ENCODE data around the gene POMGNT2. TPM values are rescaled to one million over a fixed set of nuclear protein-coding genes. Genes with fewer than 3 reads are reported as not detected.

POMGNT2 gene
- total RNA-seq, 4 donors from 2014 or later, result 22.4 to 39.6 (median 31.1) TPM

DNA sequence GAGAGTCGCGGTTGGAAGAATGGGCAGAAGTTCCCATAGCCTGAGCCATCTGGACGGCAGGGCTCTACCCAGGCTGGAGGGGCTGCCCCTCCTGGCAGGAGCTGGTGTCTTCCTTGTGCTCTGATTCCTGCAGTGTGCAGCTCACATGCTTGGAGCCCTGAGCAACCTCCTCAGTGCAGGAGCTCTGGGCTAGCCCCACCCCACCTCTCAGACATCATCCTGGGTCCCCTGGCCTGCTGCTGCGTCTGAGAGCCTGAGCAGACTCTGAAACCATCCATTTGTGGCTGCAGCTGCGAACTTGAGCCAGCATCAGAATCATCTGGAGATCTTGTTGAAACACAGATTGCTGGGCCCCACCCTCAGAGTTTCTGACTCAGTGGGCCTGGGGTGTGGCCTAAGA is 42.8 kb downstream of the POMGNT2 start:
- no peaks in the 10 kb centered on the region for H3K36me3 ChIP-seq
- TF ChIP-seq, protein P1, sequence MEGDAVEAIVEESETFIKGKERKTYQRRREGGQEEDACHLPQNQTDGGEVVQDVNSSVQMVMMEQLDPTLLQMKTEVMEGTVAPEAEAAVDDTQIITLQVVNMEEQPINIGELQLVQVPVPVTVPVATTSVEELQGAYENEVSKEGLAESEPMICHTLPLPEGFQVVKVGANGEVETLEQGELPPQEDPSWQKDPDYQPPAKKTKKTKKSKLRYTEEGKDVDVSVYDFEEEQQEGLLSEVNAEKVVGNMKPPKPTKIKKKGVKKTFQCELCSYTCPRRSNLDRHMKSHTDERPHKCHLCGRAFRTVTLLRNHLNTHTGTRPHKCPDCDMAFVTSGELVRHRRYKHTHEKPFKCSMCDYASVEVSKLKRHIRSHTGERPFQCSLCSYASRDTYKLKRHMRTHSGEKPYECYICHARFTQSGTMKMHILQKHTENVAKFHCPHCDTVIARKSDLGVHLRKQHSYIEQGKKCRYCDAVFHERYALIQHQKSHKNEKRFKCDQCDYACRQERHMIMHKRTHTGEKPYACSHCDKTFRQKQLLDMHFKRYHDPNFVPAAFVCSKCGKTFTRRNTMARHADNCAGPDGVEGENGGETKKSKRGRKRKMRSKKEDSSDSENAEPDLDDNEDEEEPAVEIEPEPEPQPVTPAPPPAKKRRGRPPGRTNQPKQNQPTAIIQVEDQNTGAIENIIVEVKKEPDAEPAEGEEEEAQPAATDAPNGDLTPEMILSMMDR (IDR thresholded peaks at IDR 0.05), result no peak
- TF ChIP-seq EP300 (IDR thresholded peaks at IDR 0.05) (no peak), POLR2AphosphoS5 (IDR thresholded peaks at IDR 0.05) (no peak), POLR2A (IDR thresholded peaks at IDR 0.05; ENCODE audit: low read depth) (no peak)
- peaks cover 0 to 10% (median 0%) of the 10 kb centered on the region in 4 donors for H3K4me1 ChIP-seq
- no peak overlapping the region for H3K4me3 ChIP-seq
- DNase-seq (ENCODE audit: extremely low spot score), result peak; percentile 26
- H3K9me3 ChIP-seq, result peaks cover 0 to 10% (median 4%) of the 10 kb centered on the region in 4 donors
- H3K27ac ChIP-seq (replicated peaks in 1 of 4), result no peak overlapping the region
- 93% methylated on average over 4 of the region's 5 CpGs for WGBS
- no peaks in the 10 kb centered on the region for H3K27me3 ChIP-seq
- intact Hi-C loops (cut with DNase I), result no loop called here

DNA sequence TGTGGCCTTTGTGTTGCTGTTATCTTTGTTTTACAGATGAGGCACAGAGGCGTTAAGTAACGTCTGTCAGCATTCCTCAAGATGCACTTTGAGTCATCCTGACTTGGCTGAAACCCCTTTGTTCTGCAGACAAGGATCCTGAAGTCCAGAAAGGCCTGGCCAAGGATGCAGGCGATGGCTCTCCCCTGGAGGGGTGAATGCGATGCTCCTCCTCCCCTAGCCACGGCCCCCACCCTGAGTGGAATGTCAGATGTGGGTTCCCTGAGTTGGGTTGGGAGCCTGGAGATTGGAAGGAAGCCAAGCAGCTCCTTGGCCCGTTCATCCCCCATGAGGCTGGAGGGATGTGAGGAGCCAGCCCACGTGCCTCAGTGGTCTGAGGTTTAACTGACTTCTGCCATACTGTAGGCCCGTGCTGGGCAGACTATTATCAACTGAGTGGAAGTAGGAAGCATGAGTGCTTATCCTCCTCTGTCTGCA is 43.3 kb downstream of the POMGNT2 start:
- 69% methylated on average over 6 of the region's 8 CpGs for WGBS
- no peak for TF ChIP-seq EP300 (IDR thresholded peaks at IDR 0.05)
- TF ChIP-seq, protein P1 (IDR thresholded peaks at IDR 0.05), result no peak
- TF ChIP-seq POLR2A (IDR thresholded peaks at IDR 0.05; ENCODE audit: low read depth), result no peak
- TF ChIP-seq POLR2AphosphoS5 (IDR thresholded peaks at IDR 0.05), result no peak
- peak; percentile 72 for DNase-seq (ENCODE audit: extremely low spot score)

DNA sequence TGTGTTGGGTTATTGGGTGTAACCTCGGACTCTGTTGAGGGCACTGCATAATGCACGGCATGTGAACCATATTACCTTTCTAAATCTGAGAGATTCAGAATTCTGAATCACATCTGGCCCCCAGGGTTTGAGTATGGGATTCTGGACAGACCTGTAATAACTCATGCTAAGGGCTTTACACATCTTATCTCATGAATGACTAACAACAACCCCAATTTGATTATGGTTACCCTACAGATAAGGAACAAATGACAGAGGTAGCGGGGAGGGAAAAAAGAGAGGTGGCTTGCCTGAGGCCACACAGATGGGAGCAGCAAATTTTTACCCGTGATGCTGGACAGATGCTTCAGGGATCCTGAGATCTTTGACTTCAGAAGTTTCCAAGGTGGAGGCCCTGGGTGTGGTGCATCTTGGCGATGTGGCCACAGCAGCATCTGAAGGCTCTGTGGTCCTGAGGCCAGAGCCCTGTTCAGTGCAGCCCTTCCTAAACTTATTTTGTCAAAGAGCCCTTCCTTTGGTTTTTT is 43.8 kb downstream of the POMGNT2 start:
- Histone ChIP-seq H3K4me3 (no peak overlapping the region), H3K36me3 (no peaks in the 10 kb centered on the region), H3K9me3 (peaks cover 0 to 10% (median 4%) of the 10 kb centered on the region in 4 donors), H3K27ac (replicated peaks in 1 of 4) (no peak overlapping the region), H3K4me1 (peaks cover 0 to 14% (median 0%) of the 10 kb centered on the region in 4 donors), H3K27me3 (no peaks in the 10 kb centered on the region)
- TF ChIP-seq, protein P1 (IDR thresholded peaks at IDR 0.05), result no peak
- no peak for TF ChIP-seq EP300 (IDR thresholded peaks at IDR 0.05)
- no peak for TF ChIP-seq POLR2AphosphoS5 (IDR thresholded peaks at IDR 0.05)
- no peak for TF ChIP-seq POLR2A (IDR thresholded peaks at IDR 0.05; ENCODE audit: low read depth)
- 91% methylated on average over 5 of the region's 5 CpGs for WGBS
- intact Hi-C loops (cut with DNase I), result no loop called here
- DNase-seq (ENCODE audit: extremely low spot score), result peak; percentile 68

More for the DNA sequence above, 43.3 kb downstream of the POMGNT2 start:
- intact Hi-C loops (cut with DNase I), result no loop called here
- Histone ChIP-seq H3K36me3 (no peaks in the 10 kb centered on the region), H3K27ac (replicated peaks in 1 of 4) (no peak overlapping the region), H3K4me3 (no peak overlapping the region), H3K27me3 (no peaks in the 10 kb centered on the region), H3K9me3 (peaks cover 0 to 10% (median 4%) of the 10 kb centered on the region in 4 donors), H3K4me1 (peaks cover 0 to 10% (median 0%) of the 10 kb centered on the region in 4 donors)

DNA sequence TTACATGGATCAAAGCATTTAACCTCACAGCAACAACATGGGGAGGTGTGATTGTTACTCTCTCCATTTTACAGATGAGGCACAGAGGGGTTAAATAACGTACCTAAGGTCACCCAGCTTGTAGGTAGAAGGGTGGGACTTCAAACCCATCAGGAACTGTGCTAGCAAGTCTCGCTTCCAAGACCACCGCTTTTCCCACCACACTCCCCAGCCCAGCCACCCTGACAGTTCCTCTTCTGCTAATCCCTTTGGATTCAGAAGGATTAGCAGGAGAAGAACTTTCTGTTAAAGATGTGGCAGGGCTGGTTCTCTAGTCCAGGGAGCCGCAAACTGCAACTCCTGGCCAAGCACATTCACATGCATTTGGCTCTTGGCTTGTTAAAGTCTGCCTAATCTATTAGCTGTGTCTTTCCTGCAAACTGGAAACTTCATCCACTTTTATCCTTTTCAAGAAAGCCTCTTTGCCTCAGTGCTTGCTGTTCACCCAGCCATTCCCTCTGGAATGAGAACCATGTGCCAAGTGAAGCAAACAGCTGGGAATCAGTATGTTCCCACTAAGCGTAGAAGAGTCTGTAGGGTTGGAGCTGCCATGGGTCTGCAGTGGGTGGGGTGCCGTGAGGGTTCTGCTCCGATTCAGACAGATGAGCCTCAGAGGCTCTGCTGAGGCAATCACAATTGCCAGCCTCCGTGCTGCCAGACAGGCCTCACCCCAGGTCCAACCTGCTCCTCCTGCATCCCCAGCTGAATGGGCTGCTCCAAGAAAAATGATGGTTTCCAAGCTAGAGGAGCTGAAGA is 44.6 kb downstream of the POMGNT2 start:
- TF ChIP-seq, protein P1 (IDR thresholded peaks at IDR 0.05), result no peak
- TF ChIP-seq EP300 (IDR thresholded peaks at IDR 0.05) (no peak), POLR2AphosphoS5 (IDR thresholded peaks at IDR 0.05) (no peak), POLR2A (IDR thresholded peaks at IDR 0.05; ENCODE audit: low read depth) (no peak)
- intact Hi-C loops (cut with DNase I), result no loop called here
- Histone ChIP-seq H3K27me3 (no peaks in the 10 kb centered on the region), H3K4me1 (peaks cover 0 to 14% (median 0%) of the 10 kb centered on the region in 4 donors), H3K4me3 (no peak overlapping the region), H3K9me3 (peaks cover 0 to 10% (median 4%) of the 10 kb centered on the region in 4 donors), H3K36me3 (no peaks in the 10 kb centered on the region), H3K27ac (replicated peaks in 1 of 4) (no peak overlapping the region)
- DNase-seq (ENCODE audit: extremely low spot score), result peak; percentile 82
- WGBS, result 80% methylated on average over 8 of the region's 8 CpGs

All from esophagus muscularis mucosa (tissue), 4 donors.